ENCODE measurements around the gene PIK3C3. TPM values are rescaled to one million over a fixed set of nuclear protein-coding genes. Genes with fewer than 3 reads are reported as not detected.

Gene PIK3C3
- total and polyA plus RNA-seq, 9 donors, result 24.4 to 60.3 (median 47.7) TPM

- no peak overlapping the region for H3K27ac ChIP-seq
- intact Hi-C loops (cut with DNase I), result no loop called here
- H3K9me3 ChIP-seq, result no peaks in the 10 kb centered on the region
- WGBS, 3 donors, result 95 to 98% (median 97%) methylated on average over 2 of the region's 2 CpGs
- no peak for TF ChIP-seq POLR2A (IDR thresholded peaks at IDR 0.05)
- TF ChIP-seq CTCF (IDR thresholded peaks at IDR 0.05), result no peak
- TF ChIP-seq EP300 (IDR thresholded peaks at IDR 0.05), result no peak
- H3K27me3 ChIP-seq, result no peaks in the 10 kb centered on the region
- H3K4me3 ChIP-seq, result no peak overlapping the region
- H3K4me1 ChIP-seq (ENCODE audit: insufficient read depth), result no peaks in the 10 kb centered on the region
- no peaks in the 10 kb centered on the region for H3K36me3 ChIP-seq
- no peak for DNase-seq
These were observed 30.9 kb downstream of the PIK3C3 start for GRCh38 chr18:41985914-41986313.

DNA sequence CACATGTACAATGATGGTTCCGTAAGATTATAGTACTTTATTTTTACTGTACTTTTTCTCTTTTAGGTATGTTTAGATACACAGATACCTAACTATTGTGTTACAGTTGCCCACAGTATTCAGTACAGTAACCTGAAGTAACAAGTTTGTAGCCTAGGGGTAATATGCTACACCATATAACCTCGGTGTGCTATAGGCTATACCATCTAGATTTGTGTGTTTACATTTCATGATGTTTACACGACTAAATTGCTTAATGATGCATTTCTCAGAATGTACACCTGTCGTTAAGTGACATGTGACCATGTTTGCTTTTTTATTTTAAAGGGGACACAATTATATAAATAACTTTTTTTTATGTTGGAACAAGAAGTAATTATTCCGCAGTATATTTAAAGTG, 34.5 kb downstream of the PIK3C3 start:
- Histone ChIP-seq H3K27me3 (no peaks in the 10 kb centered on the region), H3K9me3 (no peaks in the 10 kb centered on the region), H3K27ac (no peak overlapping the region), H3K4me3 (no peak overlapping the region), H3K36me3 (no peaks in the 10 kb centered on the region), H3K4me1 (ENCODE audit: insufficient read depth) (no peaks in the 10 kb centered on the region)
- TF ChIP-seq EP300 (IDR thresholded peaks at IDR 0.05) (no peak), CTCF (IDR thresholded peaks at IDR 0.05) (no peak), POLR2A (IDR thresholded peaks at IDR 0.05) (no peak)
- no peak for DNase-seq
- intact Hi-C loops (cut with DNase I), result no loop called here
- WGBS, 3 donors, result 92 to 94% (median 93%) methylated on average over 5 of the region's 5 CpGs

- TF ChIP-seq POLR2A (IDR thresholded peaks at IDR 0.05) (no peak), EP300 (IDR thresholded peaks at IDR 0.05) (no peak), CTCF (IDR thresholded peaks at IDR 0.05) (no peak)
These were observed 37.0 kb downstream of the PIK3C3 start for GRCh38 chr18:41992066-41992465.

GRCh38 chr18:41992703-41993102, 37.7 kb downstream of the PIK3C3 start:
- H3K9me3 ChIP-seq, result no peaks in the 10 kb centered on the region
- TF ChIP-seq POLR2A (IDR thresholded peaks at IDR 0.05) (no peak), EP300 (IDR thresholded peaks at IDR 0.05) (no peak), CTCF (IDR thresholded peaks at IDR 0.05) (no peak)
- DNase-seq, result no peak
- 91 to 93% (median 92%) methylated on average over 4 of the region's 4 CpGs for WGBS, 3 donors
- H3K27me3 ChIP-seq, result no peaks in the 10 kb centered on the region
- H3K4me1 ChIP-seq (ENCODE audit: insufficient read depth), result no peaks in the 10 kb centered on the region
- no peaks in the 10 kb centered on the region for H3K36me3 ChIP-seq
- no peak overlapping the region for H3K27ac ChIP-seq
- intact Hi-C loops (cut with DNase I), result no loop called here
- no peak overlapping the region for H3K4me3 ChIP-seq

More at GRCh38 chr18:41992066-41992465, 37.0 kb downstream of the PIK3C3 start:
- Histone ChIP-seq H3K27me3 (no peaks in the 10 kb centered on the region), H3K4me1 (ENCODE audit: insufficient read depth) (no peaks in the 10 kb centered on the region), H3K4me3 (no peak overlapping the region), H3K9me3 (no peaks in the 10 kb centered on the region), H3K27ac (no peak overlapping the region), H3K36me3 (no peaks in the 10 kb centered on the region)
- WGBS, 3 donors, result 85 to 93% (median 86%) methylated on average over 2 of the region's 2 CpGs
- DNase-seq, result no peak
- intact Hi-C loops (cut with DNase I), result no loop called here

Data from ovary (tissue), 9 donors.